SU-DHL-6 (cell line): ENCODE results near the gene GSC2.
A peak's percentile ranks its signal among the peaks of the same experiment; 100 is the strongest.

Source experiments
- H2AFZ ChIP-seq: fragments of 200-600 bp; sonication (generic); 2 replicates; pipeline ENCODE4 v1.6.1; 2014; ENCODE audit warnings: low read depth, mild to moderate bottlenecking, moderate library complexity, mixed read lengths, antibody characterized with exemption, low read length; ENCODE audit not compliant: severe bottlenecking
- H3F3A ChIP-seq: fragments of 200-600 bp; shearing (Covaris generic); 2 replicates; pipeline ENCODE4 v1.6.0; 2016; ENCODE audit warnings: antibody characterized with exemption, mild to moderate bottlenecking; ENCODE audit not compliant: insufficient read depth
- H3K27ac ChIP-seq: fragments of 200-600 bp; sonication (generic); 2 replicates; pipeline ENCODE4 v1.5.1; 2016; ENCODE audit warnings: low read depth, mild to moderate bottlenecking, low read length, moderate library complexity, mixed read lengths
- H3K27me3 ChIP-seq: fragments of 200-600 bp; sonication (generic), shearing (Covaris generic); 2 replicates; pipeline ENCODE4 v1.6.0; 2014; ENCODE audit warnings: mild to moderate bottlenecking, low read length
- H3K36me3 ChIP-seq: fragments of 200-600 bp; sonication (generic); 2 replicates; pipeline ENCODE4 v1.6.1; 2014; ENCODE audit warnings: mild to moderate bottlenecking, low read length, mixed read lengths
- H3K4me2 ChIP-seq: fragments of 300-600, 200-600 bp; shearing (Covaris generic), sonication (generic); 2 replicates; pipeline ENCODE4 v1.6.0; 2014; ENCODE audit warnings: low read length, low read depth, mild to moderate bottlenecking; ENCODE audit not compliant: poor library complexity, severe bottlenecking
- H3K4me3 ChIP-seq: fragments of 200-600 bp; sonication (generic); 2 replicates; pipeline ENCODE4 v1.5.1; 2014; ENCODE audit warnings: antibody characterized with exemption, low read length, mild to moderate bottlenecking, mixed read lengths; ENCODE audit not compliant: insufficient read depth, poor library complexity, severe bottlenecking
- H3K79me2 ChIP-seq: fragments of 200-600 bp; sonication (generic); 2 replicates; pipeline ENCODE4 v1.6.1; 2014; ENCODE audit warnings: mild to moderate bottlenecking, low read length, moderate library complexity; ENCODE audit not compliant: insufficient read depth
- H3K9ac ChIP-seq: fragments of 200-600 bp; sonication (generic); 2 replicates; pipeline ENCODE4 v1.7.0; 2014; ENCODE audit warnings: mild to moderate bottlenecking, low read length
- H3K9me2 ChIP-seq: fragments of 200-600 bp; sonication (generic); replicated peaks from 2 replicates; pipeline ENCODE4 v1.6.1; 2014; ENCODE audit warnings: low read length; ENCODE audit not compliant: insufficient read depth
- H3K9me3 ChIP-seq: fragments of 200-600 bp; sonication (generic); 2 replicates; pipeline ENCODE4 v1.6.1; 2014; ENCODE audit warnings: low read length, mixed read lengths; ENCODE audit not compliant: insufficient read depth
- H4K20me1 ChIP-seq: fragments of 200-600 bp; sonication (generic); 2 replicates; pipeline ENCODE4 v1.6.1; 2014; ENCODE audit warnings: low read depth, mild to moderate bottlenecking, antibody characterized with exemption, low read length, moderate library complexity, mixed read lengths
- EZH2phosphoT487 ChIP-seq: fragments of 200-600 bp; sonication (generic), shearing (Covaris generic); conservative IDR thresholded peaks from 2 replicates; pipeline ENCODE4 v1.6.1; 2018; ENCODE audit warnings: mild to moderate bottlenecking, antibody characterized with exemption, low read length, moderate library complexity, mixed read lengths
- TF ChIP-seq, protein P1 (sequence below): fragments of 200-600 bp; sonication (generic); IDR thresholded peaks from one replicate; pipeline ENCODE4 v1.5.1; 2017; ENCODE audit warnings: antibody characterized with exemption, mild to moderate bottlenecking, low read length, moderate library complexity; ENCODE audit not compliant: insufficient read depth, poor library complexity, severe bottlenecking

Gene GSC2

DNA sequence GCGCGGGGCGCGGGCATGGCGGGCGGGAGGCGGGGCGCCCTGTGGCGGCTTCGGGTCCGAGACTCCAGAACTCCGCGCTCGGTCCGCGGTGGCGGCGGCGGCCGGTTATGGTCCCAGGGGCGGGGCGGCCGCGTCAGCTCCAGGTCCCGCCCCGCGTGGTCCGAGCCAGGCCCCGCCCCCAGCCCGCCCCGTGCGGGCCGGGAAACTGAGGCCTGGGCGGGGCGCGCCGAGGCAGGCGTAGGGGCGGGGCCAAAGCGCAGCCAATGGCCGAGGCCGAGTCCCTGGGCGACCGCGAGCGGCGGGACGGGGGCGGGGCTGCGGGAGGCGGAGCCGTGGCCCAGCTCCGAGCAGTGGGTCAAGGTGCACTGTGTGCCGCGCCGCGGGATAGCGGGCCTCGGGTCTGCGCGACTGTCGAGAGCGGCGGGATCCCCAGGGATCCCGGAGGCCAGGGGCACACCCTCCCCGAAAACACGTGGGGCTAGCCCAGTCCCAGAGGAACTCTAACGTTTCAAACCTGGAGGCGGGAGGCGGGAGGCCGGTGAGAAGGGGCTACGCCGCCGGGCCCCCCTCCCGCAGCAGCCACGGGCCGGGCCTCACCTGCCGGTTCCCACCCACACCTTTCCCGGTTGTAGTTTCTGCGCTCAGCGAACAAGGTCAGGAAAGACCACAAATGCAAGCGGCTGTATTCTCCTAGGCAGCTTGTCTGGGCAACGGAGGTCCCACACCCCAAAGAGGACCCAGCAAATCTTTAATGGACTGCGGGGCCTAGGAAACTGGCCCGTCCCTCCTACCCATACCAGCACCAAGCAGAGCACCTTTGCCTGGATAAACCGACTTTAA is 28.8 kb upstream of the GSC2 start, which contains the start of gene SLC25A1:
SLC25A1 (minus strand) TSS at position 80 of the 840 bp plus-strand sequence; CDS start at position 17, 63 bp downstream.
- Histone ChIP-seq H3K27me3 (no peaks in the 10 kb centered on the region), H2AFZ (peak within 1 kb of the TSS; percentile 63), H3K4me2 (peak within 1 kb of the TSS; percentile 72), H3F3A (no peaks in the 10 kb centered on the region), H3K9me3 (no peaks in the 10 kb centered on the region), H3K4me3 (peak within 1 kb of the TSS; percentile 67), H3K36me3 (no peaks in the 10 kb centered on the region), H3K9ac (peak within 1 kb of the TSS; percentile 74), H3K27ac (peak within 1 kb of the TSS; percentile 42), H3K79me2 (0 out of 2 replicates have a peak, but pooled peaks cover 1% of the 10 kb centered on the region), H4K20me1 (no peaks in the 10 kb centered on the region), H3K9me2 (no peaks in the 10 kb centered on the region)
- TF ChIP-seq, protein P1, sequence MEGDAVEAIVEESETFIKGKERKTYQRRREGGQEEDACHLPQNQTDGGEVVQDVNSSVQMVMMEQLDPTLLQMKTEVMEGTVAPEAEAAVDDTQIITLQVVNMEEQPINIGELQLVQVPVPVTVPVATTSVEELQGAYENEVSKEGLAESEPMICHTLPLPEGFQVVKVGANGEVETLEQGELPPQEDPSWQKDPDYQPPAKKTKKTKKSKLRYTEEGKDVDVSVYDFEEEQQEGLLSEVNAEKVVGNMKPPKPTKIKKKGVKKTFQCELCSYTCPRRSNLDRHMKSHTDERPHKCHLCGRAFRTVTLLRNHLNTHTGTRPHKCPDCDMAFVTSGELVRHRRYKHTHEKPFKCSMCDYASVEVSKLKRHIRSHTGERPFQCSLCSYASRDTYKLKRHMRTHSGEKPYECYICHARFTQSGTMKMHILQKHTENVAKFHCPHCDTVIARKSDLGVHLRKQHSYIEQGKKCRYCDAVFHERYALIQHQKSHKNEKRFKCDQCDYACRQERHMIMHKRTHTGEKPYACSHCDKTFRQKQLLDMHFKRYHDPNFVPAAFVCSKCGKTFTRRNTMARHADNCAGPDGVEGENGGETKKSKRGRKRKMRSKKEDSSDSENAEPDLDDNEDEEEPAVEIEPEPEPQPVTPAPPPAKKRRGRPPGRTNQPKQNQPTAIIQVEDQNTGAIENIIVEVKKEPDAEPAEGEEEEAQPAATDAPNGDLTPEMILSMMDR = no peak
- TF ChIP-seq EZH2phosphoT487 = no peak

DNA sequence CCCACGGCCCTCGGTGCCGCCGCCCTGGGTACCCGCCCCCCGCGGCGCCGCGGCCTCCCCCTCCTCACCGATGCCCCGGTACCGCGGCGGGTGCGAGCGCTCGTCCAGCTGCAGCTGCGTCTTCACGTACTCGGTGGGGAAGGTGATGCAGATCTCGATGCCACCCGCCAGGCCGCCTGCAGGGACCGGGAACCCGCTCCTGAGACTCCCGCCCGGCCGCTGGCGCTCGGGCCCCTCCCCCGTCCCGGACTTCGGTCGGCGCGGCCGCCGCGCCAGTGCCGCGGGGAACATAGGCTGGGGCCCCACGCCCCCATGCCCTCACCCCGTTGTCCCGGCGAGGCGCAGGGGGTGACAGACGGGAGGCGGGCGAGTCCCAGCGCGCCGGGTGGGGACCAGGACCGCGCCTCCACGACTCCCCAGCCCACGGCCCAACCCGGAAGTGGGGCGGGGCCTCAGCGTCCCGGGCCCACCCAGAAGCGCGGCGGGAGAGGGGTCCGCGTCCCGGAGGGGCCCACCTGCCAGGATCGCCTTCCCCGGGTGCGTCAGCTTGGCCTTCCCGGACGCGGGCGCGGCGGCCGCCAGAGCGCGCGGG is 28.1 kb upstream of the GSC2 start:
- peak overlapping the region; percentile 67 for H3K4me3 ChIP-seq
- peak overlapping the region; percentile 42 for H3K27ac ChIP-seq
- H3F3A ChIP-seq = no peaks in the 10 kb centered on the region
- peak overlapping the region; percentile 57 for H3K4me2 ChIP-seq
- peaks cover 8% of the 10 kb centered on the region; the same call in 1 of the 2 replicates for H3K79me2 ChIP-seq
- H3K36me3 ChIP-seq = no peaks in the 10 kb centered on the region
- H4K20me1 ChIP-seq = no peaks in the 10 kb centered on the region
- peak overlapping the region; percentile 74 for H3K9ac ChIP-seq
- no peaks in the 10 kb centered on the region for H3K27me3 ChIP-seq
- H2AFZ ChIP-seq = no peak overlapping the region
- TF ChIP-seq, protein P1 = no peak
- TF ChIP-seq EZH2phosphoT487 = no peak
- no peaks in the 10 kb centered on the region for H3K9me2 ChIP-seq
- H3K9me3 ChIP-seq = no peaks in the 10 kb centered on the region

DNA sequence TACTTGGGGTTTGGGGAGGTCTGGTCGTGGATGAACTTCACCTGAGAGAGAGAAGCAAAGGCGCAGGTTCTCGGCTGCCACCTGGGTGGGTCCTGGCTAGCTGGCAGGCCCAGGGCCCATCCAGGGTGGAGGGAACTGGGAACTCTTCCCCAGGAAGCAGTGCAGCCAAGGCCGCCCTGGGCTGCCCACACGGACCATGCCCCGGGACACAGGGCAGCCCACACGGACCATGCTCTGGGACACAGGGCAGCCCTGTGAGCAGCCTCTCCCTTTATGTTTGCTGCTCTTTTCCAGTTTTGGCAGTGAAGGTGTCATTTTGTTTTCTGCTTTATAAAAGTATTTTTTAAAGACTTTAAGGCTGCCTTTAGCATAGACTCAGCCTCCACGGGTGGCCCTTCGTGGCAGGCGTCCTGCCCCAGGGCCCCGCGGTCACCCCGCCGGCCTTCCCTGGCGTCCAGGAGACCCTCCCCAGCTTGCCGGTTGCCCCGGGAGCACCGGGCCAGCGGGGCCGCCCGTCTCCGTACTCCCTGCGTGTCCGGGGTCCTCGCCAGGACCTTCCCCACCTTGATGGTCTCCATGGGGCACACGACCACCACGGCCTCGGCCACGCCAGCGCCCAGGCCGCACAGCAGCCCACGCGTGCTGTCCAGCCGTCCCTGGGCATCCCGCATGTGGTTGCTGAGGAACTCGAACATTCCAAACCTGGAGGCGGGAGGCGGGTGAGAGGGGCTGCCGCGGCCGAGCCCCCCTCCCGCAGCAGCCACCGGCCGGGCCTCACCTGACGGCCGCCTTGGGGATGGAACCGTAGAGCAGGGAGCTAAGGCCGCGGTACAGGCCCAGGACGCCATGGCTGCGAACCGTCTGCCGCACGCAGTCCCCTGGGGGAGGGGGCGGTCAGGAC is 27.3 kb upstream of the GSC2 start:
- Histone ChIP-seq H3F3A (no peaks in the 10 kb centered on the region), H4K20me1 (no peaks in the 10 kb centered on the region), H3K9me2 (no peaks in the 10 kb centered on the region), H3K27ac (peak overlapping the region; percentile 42), H3K36me3 (no peaks in the 10 kb centered on the region), H2AFZ (no peak overlapping the region), H3K4me3 (peak overlapping the region; percentile 67), H3K9ac (peak overlapping the region; percentile 74), H3K9me3 (no peaks in the 10 kb centered on the region), H3K79me2 (peaks cover 16% of the 10 kb centered on the region), H3K27me3 (no peaks in the 10 kb centered on the region), H3K4me2 (peak overlapping the region; percentile 57)
- TF ChIP-seq EZH2phosphoT487 = no peak
- TF ChIP-seq, protein P1 = no peak
